HEK293 (cell line): ENCODE data around the gene DAO.

Experiments used
- CTCF ChIA-PET: fragments of 350-600 bp; formaldehyde crosslinking; extraction: SDS; loops from one replicate; lab custom pipeline; 2021; ENCODE audit warnings: antibody characterized with exemption; lab: Yijun Ruan, JAX
- POLR2A ChIA-PET: fragments of 300-600 bp; formaldehyde crosslinking; extraction: SDS; loops from one replicate; lab custom pipeline; 2020; ENCODE audit warnings: antibody characterized with exemption, inconsistent platforms; lab: Yijun Ruan, JAX
- H3K27ac ChIP-seq: fragments of 200-500 bp; sonication (Bioruptor generic); 2 replicates; pipeline ENCODE4 v1.5.1; 2014; ENCODE audit warnings: low read depth, low read length, control low read depth, inconsistent platforms; ENCODE audit errors: extremely low read depth
- H3K36me3 ChIP-seq, 2 experiments: fragments of 200-500 bp in 1 of 2; sonication (Bioruptor generic) in 1 of 2; 1 replicate in 1 of 2; 2 replicates in 1 of 2; pipeline ENCODE4 v1.5.1; 2014 to 2017; ENCODE audit warnings: inconsistent platforms in 2 of 2, low read length in 2 of 2; ENCODE audit not compliant: control insufficient read depth in 2 of 2, insufficient read depth in 1 of 2
- H3K4me1 ChIP-seq: fragments of 200-500 bp; sonication (Bioruptor generic); 2 replicates; pipeline ENCODE4 v1.5.1; 2014; ENCODE audit warnings: mild to moderate bottlenecking, low read length, inconsistent platforms; ENCODE audit not compliant: control insufficient read depth, insufficient read depth
- H3K4me3 ChIP-seq: 2 replicates; pipeline ENCODE4 v1.5.1; 2011; ENCODE audit warnings: low read depth, mild to moderate bottlenecking, control low read depth, low read length, moderate library complexity
- H3K9me3 ChIP-seq: fragments of 200-500 bp; sonication (Bioruptor generic); 2 replicates; pipeline ENCODE4 v1.5.1; 2014; ENCODE audit warnings: low read depth, low read length, inconsistent platforms; ENCODE audit not compliant: control insufficient read depth, insufficient read depth
- AEBP2 ChIP-seq: fragments of 450-650 bp; formaldehyde crosslinking; IDR thresholded peaks from 2 replicates; pipeline ENCODE4 v1.5.1; 2016; ENCODE audit warnings: missing biosample characterization, missing genetic modification characterization, borderline replicate concordance
- ATF2 ChIP-seq: fragments of 450-650 bp; formaldehyde crosslinking; IDR thresholded peaks from 2 replicates; pipeline ENCODE4 v1.5.1; 2016; ENCODE audit warnings: missing biosample characterization, missing genetic modification characterization, low read depth
- CTCF ChIP-seq: fragments of 450-650 bp; formaldehyde crosslinking; IDR thresholded peaks from 2 replicates; pipeline ENCODE4 v1.5.1; 2016; ENCODE audit warnings: missing biosample characterization, missing genetic modification characterization
- GLI2 ChIP-seq: fragments of 450-650 bp; formaldehyde crosslinking; IDR thresholded peaks from 2 replicates; pipeline ENCODE4; 2017; ENCODE audit warnings: missing biosample characterization, missing genetic modification characterization, low read depth, borderline replicate concordance
- HOXA7 ChIP-seq: sonication (generic); formaldehyde crosslinking; IDR thresholded peaks from 2 replicates; pipeline ENCODE4 v1.8.1; 2022; ENCODE audit warnings: missing genetic modification reagents, borderline replicate concordance
- KLF17 ChIP-seq: fragments of 450-650 bp; formaldehyde crosslinking; IDR thresholded peaks from 2 replicates; pipeline ENCODE4 v1.5.1; 2016; ENCODE audit warnings: missing biosample characterization, missing genetic modification characterization
- OVOL3 ChIP-seq: fragments of 450-650 bp; formaldehyde crosslinking; IDR thresholded peaks from 2 replicates; pipeline ENCODE4 v1.5.1; 2016; ENCODE audit warnings: missing biosample characterization, missing genetic modification characterization
- YY1 ChIP-seq: fragments of 450-650 bp; formaldehyde crosslinking; IDR thresholded peaks from 2 replicates; pipeline ENCODE4 v1.5.1; 2018; ENCODE audit warnings: missing biosample characterization, missing genetic modification characterization
- ZBTB44 ChIP-seq: fragments of 450-650 bp; IDR thresholded peaks from 2 replicates; pipeline ENCODE4 v1.5.1; 2018; ENCODE audit warnings: missing biosample characterization, mild to moderate bottlenecking, missing genetic modification characterization
- ZNF112 ChIP-seq: fragments of 450-650 bp; formaldehyde crosslinking; IDR thresholded peaks from 2 replicates; pipeline ENCODE4 v1.5.0; 2017; ENCODE audit warnings: missing biosample characterization, missing genetic modification characterization
- ZNF132 ChIP-seq: fragments of 450-650 bp; formaldehyde crosslinking; IDR thresholded peaks from 2 replicates; pipeline ENCODE4 v1.5.1; 2017; ENCODE audit warnings: missing biosample characterization, missing genetic modification characterization, borderline replicate concordance
- ZNF341 ChIP-seq: fragments of 450-650 bp; formaldehyde crosslinking; IDR thresholded peaks from 2 replicates; pipeline ENCODE4; 2016; ENCODE audit warnings: low read depth, missing biosample characterization, missing genetic modification characterization
- ZNF366 ChIP-seq: fragments of 450-650 bp; formaldehyde crosslinking; conservative IDR thresholded peaks from 2 replicates; pipeline ENCODE4 v1.5.1; 2016; ENCODE audit warnings: missing biosample characterization, missing genetic modification characterization
- ZNF37A ChIP-seq: fragments of 450-650 bp; IDR thresholded peaks from 2 replicates; pipeline ENCODE4 v1.5.1; 2018; ENCODE audit warnings: missing biosample characterization, missing genetic modification characterization
- ZNF555 ChIP-seq: fragments of 450-650 bp; formaldehyde crosslinking; conservative IDR thresholded peaks from 2 replicates; pipeline ENCODE4 v1.5.1; 2017; ENCODE audit warnings: missing biosample characterization, mild to moderate bottlenecking, missing genetic modification characterization, inconsistent platforms
- ZNF560 ChIP-seq: fragments of 450-650 bp; formaldehyde crosslinking; IDR thresholded peaks from 2 replicates; pipeline ENCODE4 v1.5.1; 2017; ENCODE audit warnings: missing biosample characterization, missing genetic modification characterization, borderline replicate concordance
- ZNF624 ChIP-seq: fragments of 450-650 bp; formaldehyde crosslinking; IDR thresholded peaks from 2 replicates; pipeline ENCODE4 v1.5.1; 2017; ENCODE audit warnings: missing biosample characterization, missing genetic modification characterization
- ZNF629 ChIP-seq: fragments of 450-650 bp; formaldehyde crosslinking; IDR thresholded peaks from 2 replicates; pipeline ENCODE4 v1.5.1; 2017; ENCODE audit warnings: missing biosample characterization, missing genetic modification characterization
- TF ChIP-seq, protein P1 (sequence below): fragments of 450-650 bp; formaldehyde crosslinking; IDR thresholded peaks from 2 replicates; pipeline ENCODE4 v1.5.1; 2016; ENCODE audit warnings: missing biosample characterization, missing genetic modification characterization

Gene DAO

DNA sequence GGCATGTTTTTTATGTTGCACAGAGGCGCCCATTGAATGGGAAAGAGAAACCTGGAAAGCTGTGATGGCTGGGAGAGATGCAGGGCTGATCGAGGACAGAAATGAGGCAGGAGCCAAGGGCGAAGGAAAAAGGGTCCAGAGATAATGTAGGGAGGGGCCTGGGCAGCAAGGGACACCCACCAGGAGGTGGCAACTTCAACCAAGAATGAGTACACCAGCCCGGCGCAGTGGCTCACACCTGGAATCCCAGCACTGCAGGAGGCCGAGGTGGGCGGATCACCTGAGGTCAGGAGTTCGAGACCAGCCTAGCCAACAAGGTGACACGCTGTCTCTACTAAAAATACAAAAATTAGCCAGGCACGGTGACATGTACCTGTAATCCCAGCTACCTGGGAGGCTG lies 26.5 kb upstream of the DAO start:
- TF ChIP-seq HOXA7 (CRISPR knock-in tag), result no peak
- no peak for TF ChIP-seq ZBTB44 (tag by site-specific recombination)
- TF ChIP-seq AEBP2, result no peak
- TF ChIP-seq GLI2, result no peak
- H3K9me3 ChIP-seq, result no peaks in the 10 kb centered on the region
- POLR2A ChIA-PET, result no interaction called here
- no peaks in the 10 kb centered on the region for H3K4me1 ChIP-seq
- H3K36me3 ChIP-seq, result peaks cover 0 to 21% of the 10 kb centered on the region in 2 experiments; a peak in 2 of 3 replicates
- no peak overlapping the region for H3K4me3 ChIP-seq
- CTCF ChIA-PET, result no interaction called here
- H3K27ac ChIP-seq, result no peak overlapping the region

DNA sequence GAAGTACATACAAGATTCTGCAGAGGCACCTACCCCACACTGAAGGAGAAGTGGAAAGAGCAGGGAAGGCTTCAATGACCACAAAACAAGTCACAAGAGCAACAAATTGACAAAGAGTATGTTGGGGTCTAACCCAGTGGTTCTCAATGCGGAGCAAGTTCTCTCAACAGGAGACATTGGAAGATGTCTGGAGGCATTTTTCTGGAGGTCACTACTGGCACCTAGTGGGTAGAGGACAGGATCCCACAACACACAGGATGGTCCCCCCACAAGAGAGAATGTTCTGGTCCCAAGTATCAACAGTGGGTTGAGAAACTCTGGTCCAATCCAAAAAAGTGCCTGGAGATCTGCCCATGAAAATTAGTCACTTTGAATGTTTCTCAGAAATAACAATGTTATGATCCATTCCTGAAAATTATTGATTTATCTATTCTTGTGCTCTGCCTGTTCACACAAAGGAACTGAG lies 25.9 kb upstream of the DAO start:
- no peak overlapping the region for H3K27ac ChIP-seq
- no peaks in the 10 kb centered on the region for H3K9me3 ChIP-seq
- peaks cover 0 to 15% of the 10 kb centered on the region in 2 experiments; a peak in 2 of 3 replicates for H3K36me3 ChIP-seq
- no peaks in the 10 kb centered on the region for H3K4me1 ChIP-seq
- ChIA-PET POLR2A (no interaction called here), CTCF (no interaction called here)
- TF ChIP-seq ZNF555 (tag by site-specific recombination) (no peak), ZNF624 (tag by site-specific recombination) (no peak), ZNF37A (tag by site-specific recombination) (no peak), ZNF560 (tag by site-specific recombination) (no peak), ATF2 (tag by site-specific recombination) (no peak), ZNF132 (no peak), OVOL3 (no peak), ZNF341 (no peak), ZNF366 (tag by site-specific recombination) (no peak), CTCF (tag by site-specific recombination) (peak; percentile 21; the same call in 1 of the 2 replicates), ZNF112 (tag by site-specific recombination) (no peak), ZNF629 (tag by site-specific recombination) (no peak), YY1 (tag by site-specific recombination) (no peak), KLF17 (tag by site-specific recombination) (no peak)
- TF ChIP-seq, protein P1, sequence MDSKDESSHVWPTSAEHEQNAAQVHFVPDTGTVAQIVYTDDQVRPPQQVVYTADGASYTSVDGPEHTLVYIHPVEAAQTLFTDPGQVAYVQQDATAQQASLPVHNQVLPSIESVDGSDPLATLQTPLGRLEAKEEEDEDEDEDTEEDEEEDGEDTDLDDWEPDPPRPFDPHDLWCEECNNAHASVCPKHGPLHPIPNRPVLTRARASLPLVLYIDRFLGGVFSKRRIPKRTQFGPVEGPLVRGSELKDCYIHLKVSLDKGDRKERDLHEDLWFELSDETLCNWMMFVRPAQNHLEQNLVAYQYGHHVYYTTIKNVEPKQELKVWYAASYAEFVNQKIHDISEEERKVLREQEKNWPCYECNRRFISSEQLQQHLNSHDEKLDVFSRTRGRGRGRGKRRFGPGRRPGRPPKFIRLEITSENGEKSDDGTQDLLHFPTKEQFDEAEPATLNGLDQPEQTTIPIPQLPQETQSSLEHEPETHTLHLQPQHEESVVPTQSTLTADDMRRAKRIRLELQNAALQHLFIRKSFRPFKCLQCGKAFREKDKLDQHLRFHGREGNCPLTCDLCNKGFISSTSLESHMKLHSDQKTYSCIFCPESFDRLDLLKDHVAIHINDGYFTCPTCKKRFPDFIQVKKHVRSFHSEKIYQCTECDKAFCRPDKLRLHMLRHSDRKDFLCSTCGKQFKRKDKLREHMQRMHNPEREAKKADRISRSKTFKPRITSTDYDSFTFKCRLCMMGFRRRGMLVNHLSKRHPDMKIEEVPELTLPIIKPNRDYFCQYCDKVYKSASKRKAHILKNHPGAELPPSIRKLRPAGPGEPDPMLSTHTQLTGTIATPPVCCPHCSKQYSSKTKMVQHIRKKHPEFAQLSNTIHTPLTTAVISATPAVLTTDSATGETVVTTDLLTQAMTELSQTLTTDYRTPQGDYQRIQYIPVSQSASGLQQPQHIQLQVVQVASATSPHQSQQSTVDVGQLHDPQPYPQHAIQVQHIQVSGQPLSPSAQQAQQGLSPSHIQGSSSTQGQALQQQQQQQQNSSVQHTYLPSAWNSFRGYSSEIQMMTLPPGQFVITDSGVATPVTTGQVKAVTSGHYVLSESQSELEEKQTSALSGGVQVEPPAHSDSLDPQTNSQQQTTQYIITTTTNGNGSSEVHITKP (tag by site-specific recombination), result peak; percentile 66
- TF ChIP-seq, all 188 proteins: peak for 2
- no peak overlapping the region for H3K4me3 ChIP-seq
